ENCODE data around the gene LIN7A.

GRCh38 chr12:80849337-80849736, 88.4 kb downstream of the LIN7A start:
- TF ChIP-seq GATA2 (IDR thresholded peaks at IDR 0.05; ENCODE audit: low read depth, low read length) = no peak
- TF ChIP-seq GATA3 (IDR thresholded peaks at IDR 0.05; ENCODE audit: low read depth, low read length) = no peak
